ENCODE results near the gene FGFR1OP2.

FGFR1OP2 gene

GRCh38 chr12:26938701-26939062, 412 bp downstream of the FGFR1OP2 start:
- H3K4me3 ChIP-seq (ENCODE audit: low read length) = peak overlapping the region; percentile 89
- H3K27ac ChIP-seq (ENCODE audit: low read length) = peak overlapping the region; percentile 70
- H4K20me1 ChIP-seq (ENCODE audit: insufficient read depth, low read length) = 0 out of 2 replicates have a peak, but pooled peaks cover 5% of the 10 kb centered on the region
- peak overlapping the region; percentile 88 for H2AFZ ChIP-seq (ENCODE audit: low read depth, low read length)
- peaks cover 6% of the 10 kb centered on the region for H3K36me3 ChIP-seq (replicated peaks; ENCODE audit: low read depth, low read length)
- H3K9ac ChIP-seq (ENCODE audit: low read length) = peak overlapping the region; percentile 89
- peak overlapping the region; percentile 90 for H3K4me2 ChIP-seq (ENCODE audit: low read length)
- no peaks in the 10 kb centered on the region for H3K9me3 ChIP-seq (ENCODE audit: insufficient read depth, low read length)
- no peaks in the 10 kb centered on the region for H3K27me3 ChIP-seq (ENCODE audit: low read depth, low read length)
- H3K79me2 ChIP-seq (ENCODE audit: low read length) = peaks cover 93% of the 10 kb centered on the region
- TF ChIP-seq EZH2phosphoT487 (IDR thresholded peaks at IDR 0.05; ENCODE audit: low read depth) (no peak), CTCF (IDR thresholded peaks at IDR 0.05; ENCODE audit: low read depth, low read length) (no peak)
- peaks cover 39% of the 10 kb centered on the region for H3K4me1 ChIP-seq (ENCODE audit: low read length)

DNA sequence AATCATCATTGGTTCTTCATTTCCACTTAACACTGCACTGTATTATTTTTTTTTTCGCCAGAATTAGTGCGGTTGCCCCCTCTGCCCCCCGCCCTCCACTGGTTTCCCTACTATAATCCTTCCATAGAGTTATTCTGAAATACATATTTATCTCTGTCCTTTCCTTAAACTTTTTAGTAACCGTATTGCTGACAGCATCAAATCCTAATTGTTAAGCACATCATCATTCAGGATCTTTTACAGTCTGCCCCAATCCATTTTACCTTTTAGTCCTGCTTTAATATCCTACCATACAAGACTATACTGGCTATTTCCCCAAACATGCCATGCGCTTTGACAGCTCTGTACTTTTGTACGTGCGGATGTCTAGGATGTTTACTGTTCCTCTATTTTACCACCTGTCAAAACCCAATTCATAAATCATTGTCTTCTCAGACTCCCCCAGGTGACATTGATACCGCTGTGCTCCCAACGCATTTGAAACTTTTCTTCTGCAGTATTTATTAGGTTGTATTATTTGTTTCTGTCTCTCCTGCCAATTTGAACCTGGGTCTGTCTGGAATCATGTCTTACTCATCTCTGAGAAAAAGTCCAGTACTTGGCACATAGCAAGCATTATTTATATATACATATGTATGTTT, 1.0 kb downstream of the FGFR1OP2 start:
- Histone ChIP-seq H4K20me1 (ENCODE audit: insufficient read depth, low read length) (0 out of 2 replicates have a peak, but pooled peaks cover 5% of the 10 kb centered on the region), H3K36me3 (replicated peaks; ENCODE audit: low read depth, low read length) (peaks cover 6% of the 10 kb centered on the region), H3K27ac (ENCODE audit: low read length) (no peak overlapping the region), H3K27me3 (ENCODE audit: low read depth, low read length) (no peaks in the 10 kb centered on the region), H3K9me3 (ENCODE audit: insufficient read depth, low read length) (no peaks in the 10 kb centered on the region), H3K79me2 (ENCODE audit: low read length) (peaks cover 94% of the 10 kb centered on the region), H2AFZ (ENCODE audit: low read depth, low read length) (no peak overlapping the region), H3K4me3 (ENCODE audit: low read length) (peak overlapping the region; percentile 89), H3K9ac (ENCODE audit: low read length) (peak overlapping the region; percentile 89), H3K4me2 (ENCODE audit: low read length) (peak overlapping the region; percentile 90), H3K4me1 (ENCODE audit: low read length) (peaks cover 39% of the 10 kb centered on the region)
- TF ChIP-seq CTCF (IDR thresholded peaks at IDR 0.05; ENCODE audit: low read depth, low read length) = no peak
- no peak for TF ChIP-seq EZH2phosphoT487 (IDR thresholded peaks at IDR 0.05; ENCODE audit: low read depth)

DNA sequence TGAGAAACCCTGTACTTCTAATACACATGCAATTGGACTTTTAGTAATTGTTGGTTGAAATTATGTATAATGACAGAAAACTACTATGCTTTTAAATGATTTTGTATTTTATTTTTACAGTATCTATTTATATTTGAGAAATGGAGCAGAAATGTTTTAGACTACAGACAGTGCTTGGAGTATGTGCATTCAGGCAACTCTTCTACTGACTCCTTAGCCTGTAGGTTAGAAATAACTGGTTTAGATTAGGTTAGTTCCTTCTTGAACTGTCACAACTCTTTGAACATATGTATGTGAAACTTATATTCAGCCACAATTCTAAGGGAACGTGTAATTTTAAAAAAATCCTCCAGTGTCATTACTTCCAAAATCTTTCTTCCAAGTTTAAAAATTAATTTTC, 1.7 kb downstream of the FGFR1OP2 start:
- no peak overlapping the region for H2AFZ ChIP-seq (ENCODE audit: low read depth, low read length)
- TF ChIP-seq EZH2phosphoT487 (IDR thresholded peaks at IDR 0.05; ENCODE audit: low read depth) (no peak), CTCF (IDR thresholded peaks at IDR 0.05; ENCODE audit: low read depth, low read length) (no peak)
- no peak overlapping the region for H3K27ac ChIP-seq (ENCODE audit: low read length)
- H4K20me1 ChIP-seq (ENCODE audit: insufficient read depth, low read length) = 0 out of 2 replicates have a peak, but pooled peaks cover 5% of the 10 kb centered on the region
- H3K9ac ChIP-seq (ENCODE audit: low read length) = no peak overlapping the region
- no peaks in the 10 kb centered on the region for H3K27me3 ChIP-seq (ENCODE audit: low read depth, low read length)
- peak overlapping the region; percentile 90 for H3K4me2 ChIP-seq (ENCODE audit: low read length)
- peaks cover 95% of the 10 kb centered on the region for H3K79me2 ChIP-seq (ENCODE audit: low read length)
- peak overlapping the region; percentile 89 for H3K4me3 ChIP-seq (ENCODE audit: low read length)
- no peaks in the 10 kb centered on the region for H3K9me3 ChIP-seq (ENCODE audit: insufficient read depth, low read length)
- H3K4me1 ChIP-seq (ENCODE audit: low read length) = peaks cover 39% of the 10 kb centered on the region
- H3K36me3 ChIP-seq (replicated peaks; ENCODE audit: low read depth, low read length) = peaks cover 4% of the 10 kb centered on the region

DNA sequence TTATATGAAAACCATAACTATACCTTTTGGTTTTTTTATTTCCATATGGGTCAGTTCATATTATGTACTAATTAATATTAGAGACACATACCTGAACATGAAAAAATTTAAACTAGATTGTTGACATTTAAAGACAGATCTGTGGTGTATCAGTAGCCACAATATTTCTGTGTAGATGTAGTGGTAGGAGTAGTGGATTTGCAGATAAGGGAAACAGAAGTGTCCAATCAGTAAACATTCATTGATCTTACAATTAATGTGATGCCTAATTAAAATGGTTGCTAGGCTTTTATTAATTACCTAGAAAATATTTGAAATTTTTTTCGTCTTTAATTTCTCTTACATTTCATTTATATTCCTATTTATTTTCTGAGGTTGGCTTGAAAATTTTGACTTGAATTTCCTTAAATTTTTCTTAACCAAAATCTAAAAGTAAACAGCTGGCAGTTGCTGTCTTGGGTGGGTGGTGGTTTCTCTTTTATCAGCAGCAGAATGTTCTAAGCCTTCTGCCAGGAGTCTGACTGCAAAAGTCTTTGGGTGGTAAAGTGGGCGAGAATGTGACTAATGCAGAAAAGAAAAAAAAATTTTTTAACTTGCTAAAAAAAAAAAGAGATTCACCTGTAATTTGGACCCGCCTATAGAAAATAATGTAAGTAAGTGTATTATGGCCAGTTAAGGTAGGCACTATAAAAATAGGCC, 2.4 kb downstream of the FGFR1OP2 start:
- no peak overlapping the region for H3K9ac ChIP-seq (ENCODE audit: low read length)
- peak overlapping the region; percentile 90 for H3K4me2 ChIP-seq (ENCODE audit: low read length)
- peaks cover 95% of the 10 kb centered on the region for H3K79me2 ChIP-seq (ENCODE audit: low read length)
- H3K27ac ChIP-seq (ENCODE audit: low read length) = no peak overlapping the region
- peaks cover 38% of the 10 kb centered on the region for H3K4me1 ChIP-seq (ENCODE audit: low read length)
- no peaks in the 10 kb centered on the region for H3K27me3 ChIP-seq (ENCODE audit: low read depth, low read length)
- H2AFZ ChIP-seq (ENCODE audit: low read depth, low read length) = no peak overlapping the region
- H4K20me1 ChIP-seq (ENCODE audit: insufficient read depth, low read length) = 0 out of 2 replicates have a peak, but pooled peaks cover 5% of the 10 kb centered on the region
- no peak overlapping the region for H3K4me3 ChIP-seq (ENCODE audit: low read length)
- H3K36me3 ChIP-seq (replicated peaks; ENCODE audit: low read depth, low read length) = no peaks in the 10 kb centered on the region
- H3K9me3 ChIP-seq (ENCODE audit: insufficient read depth, low read length) = no peaks in the 10 kb centered on the region
- no peak for TF ChIP-seq EZH2phosphoT487 (IDR thresholded peaks at IDR 0.05; ENCODE audit: low read depth)
- TF ChIP-seq CTCF (IDR thresholded peaks at IDR 0.05; ENCODE audit: low read depth, low read length) = no peak
